ENCODE measurements around the gene MED27. TPM values are rescaled to one million over a fixed set of nuclear protein-coding genes. Genes with fewer than 3 reads are reported as not detected.

The MED27 gene
- total and polyA plus RNA-seq, 12 donors = 8.0 to 20.7 (median 17.1) TPM

DNA sequence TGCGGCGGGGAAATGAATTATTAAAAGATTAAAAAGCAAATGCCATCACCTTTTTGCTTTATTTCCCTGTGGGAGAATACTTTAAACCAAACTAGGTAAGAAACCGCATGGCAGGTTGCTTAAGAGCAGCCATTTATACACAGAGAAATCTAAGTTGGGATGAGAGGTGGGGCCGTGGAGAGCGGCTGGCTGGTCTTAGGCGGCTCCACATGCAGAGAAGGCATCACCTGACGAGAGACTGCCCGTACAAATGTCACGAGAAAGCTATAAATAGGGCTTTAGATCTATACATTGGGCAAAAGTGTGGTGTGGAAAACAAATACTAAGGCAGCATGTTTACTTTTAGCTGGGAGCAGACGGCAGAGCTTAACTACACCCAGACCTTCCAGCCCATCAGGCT lies 39.4 kb downstream of the MED27 start:
- Histone ChIP-seq H3K27ac (no peak overlapping the region), H3K27me3 (no peaks in the 10 kb centered on the region), H3K4me1 (peaks cover 0 to 10% (median 7%) of the 10 kb centered on the region in 9 donors), H3K36me3 (peaks cover 0 to 7% (median 0%) of the 10 kb centered on the region in 9 donors), H3K4me3 (no peak overlapping the region), H3K9me3 (no peaks in the 10 kb centered on the region)
- DNase-seq (no peak), ATAC-seq (peak in 1 of 8 donors; percentile 47)
- WGBS, 2 donors = 72 to 82% methylated on average over 10 of the region's 10 CpGs
- TF ChIP-seq, protein P1, sequence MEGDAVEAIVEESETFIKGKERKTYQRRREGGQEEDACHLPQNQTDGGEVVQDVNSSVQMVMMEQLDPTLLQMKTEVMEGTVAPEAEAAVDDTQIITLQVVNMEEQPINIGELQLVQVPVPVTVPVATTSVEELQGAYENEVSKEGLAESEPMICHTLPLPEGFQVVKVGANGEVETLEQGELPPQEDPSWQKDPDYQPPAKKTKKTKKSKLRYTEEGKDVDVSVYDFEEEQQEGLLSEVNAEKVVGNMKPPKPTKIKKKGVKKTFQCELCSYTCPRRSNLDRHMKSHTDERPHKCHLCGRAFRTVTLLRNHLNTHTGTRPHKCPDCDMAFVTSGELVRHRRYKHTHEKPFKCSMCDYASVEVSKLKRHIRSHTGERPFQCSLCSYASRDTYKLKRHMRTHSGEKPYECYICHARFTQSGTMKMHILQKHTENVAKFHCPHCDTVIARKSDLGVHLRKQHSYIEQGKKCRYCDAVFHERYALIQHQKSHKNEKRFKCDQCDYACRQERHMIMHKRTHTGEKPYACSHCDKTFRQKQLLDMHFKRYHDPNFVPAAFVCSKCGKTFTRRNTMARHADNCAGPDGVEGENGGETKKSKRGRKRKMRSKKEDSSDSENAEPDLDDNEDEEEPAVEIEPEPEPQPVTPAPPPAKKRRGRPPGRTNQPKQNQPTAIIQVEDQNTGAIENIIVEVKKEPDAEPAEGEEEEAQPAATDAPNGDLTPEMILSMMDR (IDR thresholded peaks at IDR 0.05) = no peak
- intact Hi-C loops (cut with DNase I) = no loop called here

DNA sequence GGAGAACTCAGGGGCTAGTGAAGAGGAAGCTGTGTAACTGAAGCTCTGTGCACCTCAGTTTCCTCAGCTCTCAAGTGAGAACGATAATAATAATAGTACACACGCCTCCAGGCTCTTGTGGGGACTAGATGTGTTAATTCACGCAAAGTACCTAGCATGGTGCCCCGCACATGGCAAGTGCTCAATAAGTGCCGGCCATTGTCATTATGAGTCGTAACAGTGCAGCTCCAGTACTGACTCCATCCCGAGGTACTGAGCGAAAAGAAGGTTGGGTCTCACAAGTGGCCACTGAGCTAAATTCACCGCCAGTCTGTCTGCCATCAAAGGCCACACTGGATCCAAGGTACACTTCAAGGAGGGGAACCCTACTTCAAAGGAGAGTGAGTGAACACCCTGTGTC lies 40.4 kb downstream of the MED27 start:
- Histone ChIP-seq H3K27ac (no peak overlapping the region), H3K4me1 (peaks cover 0 to 10% (median 7%) of the 10 kb centered on the region in 9 donors), H3K4me3 (no peak overlapping the region), H3K9me3 (no peaks in the 10 kb centered on the region), H3K27me3 (no peaks in the 10 kb centered on the region), H3K36me3 (peaks cover 0 to 7% (median 0%) of the 10 kb centered on the region in 9 donors)
- intact Hi-C loops (cut with DNase I) = no loop called here
- WGBS, 2 donors = 96 to 97% methylated on average over 9 of the region's 9 CpGs
- ATAC-seq (no peak), DNase-seq (no peak)
- TF ChIP-seq, protein P1 (IDR thresholded peaks at IDR 0.05) = no peak

DNA sequence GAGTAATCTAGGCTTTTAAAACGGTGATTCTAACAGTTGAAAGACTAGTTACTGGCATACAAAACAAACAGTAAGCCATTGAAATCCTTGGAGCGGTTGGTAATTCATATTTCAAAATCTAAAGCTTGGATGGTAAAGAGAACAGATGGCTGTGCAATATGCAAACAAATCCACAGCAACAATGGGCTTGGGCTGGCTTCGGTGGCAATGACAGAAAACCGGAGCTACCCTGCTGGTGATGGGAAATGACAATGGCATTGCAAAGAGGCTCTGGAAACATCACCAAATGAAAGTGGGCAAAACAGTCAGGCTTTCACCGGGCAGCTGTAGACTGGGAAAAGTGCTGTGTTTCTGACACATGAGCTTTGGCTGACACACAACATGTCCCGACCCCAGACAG lies 42.2 kb downstream of the MED27 start:
- TF ChIP-seq, protein P1 (IDR thresholded peaks at IDR 0.05) = no peak
- no peak overlapping the region for H3K27ac ChIP-seq
- peaks cover 0 to 7% (median 0%) of the 10 kb centered on the region in 9 donors for H3K36me3 ChIP-seq
- H3K4me1 ChIP-seq = peaks cover 0 to 16% (median 11%) of the 10 kb centered on the region in 9 donors
- ATAC-seq = no peak
- H3K4me3 ChIP-seq = no peak overlapping the region
- no peak for DNase-seq
- H3K9me3 ChIP-seq = no peaks in the 10 kb centered on the region
- no peaks in the 10 kb centered on the region for H3K27me3 ChIP-seq
- intact Hi-C loops (cut with DNase I) = no loop called here
- 90 to 92% methylated on average over 6 of the region's 6 CpGs for WGBS, 2 donors

DNA sequence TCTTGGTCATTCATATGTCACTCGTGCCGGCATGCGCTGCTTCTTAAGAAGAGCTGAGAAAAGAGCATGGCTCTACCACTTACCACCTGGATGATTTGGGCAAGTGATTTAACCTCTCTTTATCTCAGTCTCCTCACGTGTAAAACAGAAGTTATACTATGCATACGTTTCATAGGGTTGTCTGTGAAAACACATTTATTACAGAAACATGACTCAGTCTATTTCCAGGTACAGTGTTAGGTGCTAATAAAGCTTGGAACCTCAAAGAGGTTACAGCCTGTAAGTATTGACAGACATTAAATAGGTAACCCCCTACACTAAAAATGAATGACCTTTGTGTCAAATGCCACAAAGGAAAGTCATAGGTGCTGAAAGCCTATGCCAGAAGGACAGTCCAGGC lies 43.1 kb downstream of the MED27 start:
- Histone ChIP-seq H3K9me3 (no peaks in the 10 kb centered on the region), H3K36me3 (peaks cover 0 to 3% (median 0%) of the 10 kb centered on the region in 9 donors), H3K27me3 (no peaks in the 10 kb centered on the region), H3K4me3 (no peak overlapping the region), H3K4me1 (peaks cover 0 to 23% (median 11%) of the 10 kb centered on the region in 9 donors), H3K27ac (no peak overlapping the region)
- TF ChIP-seq, protein P1 (IDR thresholded peaks at IDR 0.05) = no peak
- DNase-seq = no peak
- WGBS, 2 donors = 92 to 93% methylated on average over 5 of the region's 5 CpGs
- ATAC-seq = no peak
- intact Hi-C loops (cut with DNase I) = no loop called here

All from heart right ventricle (tissue), 16 donors.